HUES64 (cell line): ENCODE data around the gene CDC73.

ENCODE experiments used
- H3K27ac ChIP-seq: 2 replicates; pipeline ENCODE4 v1.7.0; 2013; ENCODE audit warnings: low read depth, low read length, inconsistent platforms
- H3K27me3 ChIP-seq: 2 replicates; pipeline ENCODE4 v1.6.1; 2013; ENCODE audit warnings: mild to moderate bottlenecking, low read length; ENCODE audit not compliant: insufficient read depth
- H3K36me3 ChIP-seq: 2 replicates; pipeline ENCODE4 v1.6.1; 2013; ENCODE audit warnings: mild to moderate bottlenecking, low read length; ENCODE audit not compliant: insufficient read depth
- H3K4me1 ChIP-seq: 2 replicates; pipeline ENCODE4 v1.6.1; 2013; ENCODE audit warnings: mild to moderate bottlenecking, low read length, moderate library complexity; ENCODE audit not compliant: insufficient read depth
- H3K4me3 ChIP-seq: 2 replicates; pipeline ENCODE4 v1.5.1; 2013; ENCODE audit warnings: mild to moderate bottlenecking, low read length, moderate library complexity
- H3K9ac ChIP-seq: 2 replicates; pipeline ENCODE4 v1.6.1; 2013; ENCODE audit warnings: mild to moderate bottlenecking, low read depth, low read length
- H3K9me3 ChIP-seq: 2 replicates; pipeline ENCODE4 v1.6.1; 2013; ENCODE audit warnings: low read depth, low read length; ENCODE audit not compliant: insufficient read depth
- WGBS: fragments of 150-250, 120-280 bp; methylation state at CpG from one replicate; pipeline ENCODE4 v1.1.7; 2013; ENCODE audit warnings: missing lambda C conversion rate; 5-methylcytosine and 5-hydroxymethylcytosine counted together

CDC73 gene

GRCh38 chr1:193234530-193234929, 112.7 kb downstream of the CDC73 start:
- Histone ChIP-seq H3K9ac (no peak overlapping the region), H3K4me3 (no peak overlapping the region), H3K27ac (no peak overlapping the region), H3K9me3 (no peaks in the 10 kb centered on the region), H3K4me1 (no peaks in the 10 kb centered on the region), H3K36me3 (peaks cover 43% of the 10 kb centered on the region), H3K27me3 (no peaks in the 10 kb centered on the region)
- WGBS = 100% methylated on average over 1 of the region's 1 CpG

GRCh38 chr1:193237381-193237978, 115.6 kb downstream of the CDC73 start:
- Histone ChIP-seq H3K9me3 (no peaks in the 10 kb centered on the region), H3K4me1 (no peaks in the 10 kb centered on the region), H3K9ac (no peak overlapping the region), H3K4me3 (no peak overlapping the region), H3K27ac (no peak overlapping the region), H3K27me3 (no peaks in the 10 kb centered on the region), H3K36me3 (peaks cover 49% of the 10 kb centered on the region)
- WGBS = 92% methylated on average over 15 of the region's 15 CpGs

- Histone ChIP-seq H3K36me3 (peaks cover 29% of the 10 kb centered on the region), H3K9me3 (no peaks in the 10 kb centered on the region), H3K27ac (no peak overlapping the region), H3K4me3 (no peak overlapping the region), H3K27me3 (no peaks in the 10 kb centered on the region), H3K9ac (no peak overlapping the region), H3K4me1 (no peaks in the 10 kb centered on the region)
- 96% methylated on average over 1 of the region's 1 CpG for WGBS
Observed at GRCh38 chr1:193240609-193241008, 118.8 kb downstream of the CDC73 start.

GRCh38 chr1:193241132-193241827, 119.4 kb downstream of the CDC73 start:
- Histone ChIP-seq H3K4me3 (no peak overlapping the region), H3K9ac (no peak overlapping the region)
- 95% methylated on average over 7 of the region's 7 CpGs for WGBS

GRCh38 chr1:193242000-193242399, 120.2 kb downstream of the CDC73 start:
- Histone ChIP-seq H3K4me3 (no peak overlapping the region), H3K4me1 (no peaks in the 10 kb centered on the region), H3K9ac (no peak overlapping the region), H3K9me3 (0 out of 2 replicates have a peak, but pooled peaks cover 4% of the 10 kb centered on the region), H3K27ac (no peak overlapping the region), H3K27me3 (no peaks in the 10 kb centered on the region), H3K36me3 (peaks cover 26% of the 10 kb centered on the region)
- 98% methylated on average over 4 of the region's 4 CpGs for WGBS

More at GRCh38 chr1:193241132-193241827, 119.4 kb downstream of the CDC73 start:
- Histone ChIP-seq H3K27me3 (no peaks in the 10 kb centered on the region), H3K36me3 (peaks cover 24% of the 10 kb centered on the region), H3K4me1 (no peaks in the 10 kb centered on the region), H3K27ac (no peak overlapping the region), H3K9me3 (no peaks in the 10 kb centered on the region)

GRCh38 chr1:193249187-193249586, 127.4 kb downstream of the CDC73 start:
- WGBS = 97% methylated on average over 6 of the region's 7 CpGs
- Histone ChIP-seq H3K9ac (no peak overlapping the region), H3K4me3 (no peak overlapping the region), H3K27me3 (no peaks in the 10 kb centered on the region), H3K36me3 (peaks cover 50% of the 10 kb centered on the region), H3K9me3 (peaks cover 14% of the 10 kb centered on the region), H3K4me1 (no peaks in the 10 kb centered on the region), H3K27ac (no peak overlapping the region)

GRCh38 chr1:193251950-193252349, 130.1 kb downstream of the CDC73 start:
- WGBS = 90% methylated on average over 2 of the region's 2 CpGs
- H3K4me1 ChIP-seq = no peaks in the 10 kb centered on the region
- peaks cover 43% of the 10 kb centered on the region for H3K36me3 ChIP-seq
- no peak overlapping the region for H3K4me3 ChIP-seq
- H3K27ac ChIP-seq = no peak overlapping the region
- peaks cover 10% of the 10 kb centered on the region for H3K9me3 ChIP-seq
- H3K9ac ChIP-seq = no peak overlapping the region
- no peaks in the 10 kb centered on the region for H3K27me3 ChIP-seq

- no peaks in the 10 kb centered on the region for H3K4me1 ChIP-seq
- H3K27ac ChIP-seq = no peak overlapping the region
- no peak overlapping the region for H3K4me3 ChIP-seq
- H3K9ac ChIP-seq = no peak overlapping the region
- no peaks in the 10 kb centered on the region for H3K27me3 ChIP-seq
- H3K9me3 ChIP-seq = no peaks in the 10 kb centered on the region
- peaks cover 11% of the 10 kb centered on the region for H3K36me3 ChIP-seq
Observed at GRCh38 chr1:193256019-193256418, 134.2 kb downstream of the CDC73 start.

GRCh38 chr1:193259636-193260035, 137.8 kb downstream of the CDC73 start:
- Histone ChIP-seq H3K9ac (no peak overlapping the region), H3K27me3 (no peaks in the 10 kb centered on the region), H3K4me3 (no peak overlapping the region), H3K4me1 (no peaks in the 10 kb centered on the region), H3K36me3 (peaks cover 6% of the 10 kb centered on the region; the same call in 1 of the 2 replicates), H3K27ac (no peak overlapping the region), H3K9me3 (no peaks in the 10 kb centered on the region)
- 90% methylated on average over 2 of the region's 2 CpGs for WGBS

- H3K4me3 ChIP-seq = no peak overlapping the region
- H3K9me3 ChIP-seq = no peaks in the 10 kb centered on the region
- H3K9ac ChIP-seq = no peak overlapping the region
- WGBS = 95% methylated on average over 4 of the region's 4 CpGs
- H3K27me3 ChIP-seq = no peaks in the 10 kb centered on the region
- H3K36me3 ChIP-seq = peaks cover 6% of the 10 kb centered on the region; the same call in 1 of the 2 replicates
- no peaks in the 10 kb centered on the region for H3K4me1 ChIP-seq
- no peak overlapping the region for H3K27ac ChIP-seq
Observed at GRCh38 chr1:193260056-193260745, 138.4 kb downstream of the CDC73 start.

GRCh38 chr1:193260896-193261295, 139.1 kb downstream of the CDC73 start:
- no peak overlapping the region for H3K27ac ChIP-seq
- peaks cover 6% of the 10 kb centered on the region; the same call in 1 of the 2 replicates for H3K36me3 ChIP-seq
- no peaks in the 10 kb centered on the region for H3K4me1 ChIP-seq
- H3K4me3 ChIP-seq = no peak overlapping the region
- H3K9me3 ChIP-seq = no peaks in the 10 kb centered on the region
- no peaks in the 10 kb centered on the region for H3K27me3 ChIP-seq
- no peak overlapping the region for H3K9ac ChIP-seq
